GM12878 (cell line): ENCODE data around the gene ACOT6. TPM values are rescaled to one million over a fixed set of nuclear protein-coding genes. Genes with fewer than 3 reads are reported as not detected.

ENCODE experiments used
- BACH1 ChIP-seq: fragments of 450-650 bp; IDR thresholded peaks from 2 replicates; pipeline ENCODE4 v1.6.1; 2017; ENCODE audit warnings: mild to moderate bottlenecking, borderline replicate concordance
- CHD1 ChIP-seq: IDR thresholded peaks from 2 replicates; pipeline ENCODE4 v1.6.1; 2012; ENCODE audit warnings: low read depth, low read length, improper control_type of control experiment
- E4F1 ChIP-seq: fragments of 450-650 bp; IDR thresholded peaks from 2 replicates; pipeline ENCODE4 v1.6.1; 2018; ENCODE audit warnings: borderline replicate concordance, mild to moderate bottlenecking; ENCODE audit not compliant: partially characterized antibody
- EGR1 ChIP-seq, 2 experiments: IDR thresholded peaks; 1 replicate in 1 of 2; 2 replicates in 1 of 2; pipeline ENCODE4 v1.6.1; 2011 to 2012; ENCODE audit warnings: low read depth in 2 of 2, low read length in 2 of 2, borderline replicate concordance in 1 of 2, mild to moderate bottlenecking in 1 of 2, moderate library complexity in 1 of 2
- HDAC2 ChIP-seq: fragments of 200-600 bp; sonication (generic); IDR thresholded peaks from 2 replicates; pipeline ENCODE4 v1.6.1; 2017
- KAT2A ChIP-seq: conservative IDR thresholded peaks from 2 replicates; pipeline ENCODE4 v1.6.1; 2011; ENCODE audit warnings: low read depth, low read length; ENCODE audit not compliant: control insufficient read depth
- NFYB ChIP-seq: IDR thresholded peaks from 2 replicates; pipeline ENCODE4 v1.6.1; 2011; ENCODE audit warnings: low read depth, mild to moderate bottlenecking, low read length, improper control_type of control experiment, moderate library complexity; ENCODE audit not compliant: insufficient read depth
- NR2C1 ChIP-seq: fragments of 450-650 bp; IDR thresholded peaks from 2 replicates; pipeline ENCODE4 v1.6.1; 2017; ENCODE audit warnings: antibody characterized with exemption, mild to moderate bottlenecking, moderate library complexity
- NR2F1 ChIP-seq: fragments of 450-650 bp; conservative IDR thresholded peaks from 2 replicates; pipeline ENCODE4 v1.6.1; 2017; ENCODE audit warnings: mild to moderate bottlenecking
- NRF1 ChIP-seq: conservative IDR thresholded peaks from 2 replicates; pipeline ENCODE4 v1.6.1; 2011; ENCODE audit warnings: mild to moderate bottlenecking, low read depth, low read length, improper control_type of control experiment
- POLR2AphosphoS2 ChIP-seq: IDR thresholded peaks from 2 replicates; pipeline ENCODE4 v1.6.1; 2011; ENCODE audit warnings: low read depth, mild to moderate bottlenecking, low read length, improper control_type of control experiment, moderate library complexity
- RCOR1 ChIP-seq: conservative IDR thresholded peaks from 2 replicates; pipeline ENCODE4 v1.6.1; 2012; ENCODE audit warnings: low read depth, low read length, improper control_type of control experiment
- REST ChIP-seq: IDR thresholded peaks from 2 replicates; pipeline ENCODE4 v1.6.1; 2012; ENCODE audit warnings: mild to moderate bottlenecking, low read depth, low read length
- SKIL ChIP-seq: fragments of 450-650 bp; IDR thresholded peaks from 2 replicates; pipeline ENCODE4 v1.6.1; 2017; ENCODE audit warnings: mild to moderate bottlenecking, low read depth, inconsistent platforms; ENCODE audit not compliant: poor library complexity, severe bottlenecking
- TARDBP ChIP-seq: IDR thresholded peaks from 2 replicates; pipeline ENCODE4 v1.6.1; 2016; ENCODE audit warnings: borderline replicate concordance
- TCF7 ChIP-seq: IDR thresholded peaks from 2 replicates; pipeline ENCODE4 v1.6.1; 2014; ENCODE audit warnings: antibody characterized with exemption, borderline replicate concordance
- ZBTB11 ChIP-seq: fragments of 450-650 bp; formaldehyde crosslinking; IDR thresholded peaks from 2 replicates; pipeline ENCODE4 v1.5.0; 2022; ENCODE audit warnings: mild to moderate bottlenecking, missing genetic modification characterization
- ZZZ3 ChIP-seq: IDR thresholded peaks from 2 replicates; pipeline ENCODE4 v1.6.1; 2011; ENCODE audit warnings: low read depth; ENCODE audit not compliant: control insufficient read depth, insufficient read length
- polyA plus RNA-seq, 11 experiments: library from polyadenylated mRNA; depleted of rRNA in 4 of 11; unstranded in 6 of 11; stranded (reverse) in 5 of 11; fragments of >200 nt; fragmentation: Nextera tagmentation in 4 of 11; fragmentation: Illumina TruSeq in 1 of 11; extraction: Ambion mirVana in 4 of 11; extraction: Trizol in 1 of 11; gene quantifications; 1 replicate in 1 of 11; 2 replicates in 10 of 11; pipeline versions ENCODE4 v1.2.1 to v1.2.3, GENCODE V29; 2011 to 2016; ENCODE audit warnings: inconsistent platforms in 2 of 11, missing spikeins in 2 of 11, low read depth in 1 of 11
- total RNA-seq, 4 experiments: library from RNA; depleted of rRNA in 3 of 4; stranded (reverse); fragments of >200 nt in 3 of 4; fragmentation: Illumina TruSeq in 1 of 4; extraction: Trizol in 1 of 4; gene quantifications; 2 replicates each; pipeline versions ENCODE4 v1.2.1 to v1.2.3, GENCODE V29; 2013 to 2021

The ACOT6 gene
- total and polyA plus RNA-seq, 10 of the 15 experiments (the other 5 are each of a cell fraction or from before 2014, with no cell fraction given): not detected

GRCh38 chr14:73591690-73592449 lies 20.4 kb upstream of the ACOT6 start, which contains the start of gene ACOT4 (continued):
- TF ChIP-seq SKIL (no peak), NRF1 (0 out of 2 replicates have a peak, but pooled peaks have one; percentile 22), BACH1 (peak; percentile 86; the same call in 1 of the 2 replicates), NR2C1 (no peak), E4F1 (no peak), REST (no peak), NR2F1 (peak; percentile 79), POLR2AphosphoS2 (no peak), EGR1 (IDR thresholded peaks at IDR 0.05; ENCODE audit: borderline replicate concordance in 1 of 2, low read depth in 2 of 2, low read length in 2 of 2) (no peak), TCF7 (no peak), CHD1 (no peak), TARDBP (no peak), ZBTB11 (no peak), KAT2A (no peak), ZZZ3 (no peak), RCOR1 (no peak), HDAC2 (peak; percentile 70; the same call in 1 of the 2 replicates), NFYB (no peak)
